HG03571 (cell line): ENCODE data around the gene ADAMTSL3.
"Not testable (repeated sequence)": the region's sequence is repeated elsewhere in the genome, so short reads cannot be mapped to it uniquely, and the experiment has no call there.

Source experiments
- ATAC-seq: cut with Tn5 transposase; IDR thresholded peaks from one replicate; pipeline ENCODE4 v1.9.1; 2021; ENCODE audit not compliant: unreplicated experiment

Gene ADAMTSL3

DNA sequence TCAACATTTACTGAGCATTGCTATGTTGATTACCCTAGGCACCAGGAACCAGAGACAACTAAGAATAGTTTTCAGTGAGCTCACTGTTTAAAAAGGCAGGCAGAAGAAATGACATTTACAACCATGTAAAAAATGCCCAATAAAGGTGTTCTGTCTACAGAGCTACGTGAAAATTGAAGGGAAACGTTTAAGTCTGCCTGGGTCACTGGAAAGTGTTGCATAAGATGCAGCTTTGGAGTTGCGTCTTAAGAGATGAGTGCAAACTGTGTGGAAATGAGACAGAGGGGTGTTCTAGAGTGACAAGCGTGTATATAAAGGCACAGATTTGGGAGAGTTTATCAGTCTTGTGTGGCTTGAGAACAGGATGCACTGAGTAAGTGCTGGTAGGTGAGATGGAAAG lies 303.0 kb downstream of the ADAMTSL3 start:
- no peak for ATAC-seq

DNA sequence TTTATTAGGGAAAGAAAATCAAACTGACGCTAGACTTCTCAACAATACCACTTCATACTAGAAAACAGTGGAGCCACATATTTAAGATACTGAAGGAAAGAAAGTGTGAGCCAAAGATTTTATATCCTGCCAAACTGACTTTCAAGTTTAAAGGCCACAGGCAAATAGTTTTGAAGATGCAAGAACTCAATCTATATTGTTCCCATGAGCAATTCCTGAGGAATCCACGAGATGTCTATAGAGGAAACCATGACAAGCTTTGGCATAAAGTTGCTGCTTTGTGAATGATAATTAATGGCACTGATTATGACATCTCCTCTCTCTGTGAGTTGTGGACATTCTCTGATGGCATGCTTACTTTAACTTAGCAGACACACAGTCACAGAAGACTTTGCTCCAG lies 305.6 kb downstream of the ADAMTSL3 start:
- ATAC-seq: no peak

DNA sequence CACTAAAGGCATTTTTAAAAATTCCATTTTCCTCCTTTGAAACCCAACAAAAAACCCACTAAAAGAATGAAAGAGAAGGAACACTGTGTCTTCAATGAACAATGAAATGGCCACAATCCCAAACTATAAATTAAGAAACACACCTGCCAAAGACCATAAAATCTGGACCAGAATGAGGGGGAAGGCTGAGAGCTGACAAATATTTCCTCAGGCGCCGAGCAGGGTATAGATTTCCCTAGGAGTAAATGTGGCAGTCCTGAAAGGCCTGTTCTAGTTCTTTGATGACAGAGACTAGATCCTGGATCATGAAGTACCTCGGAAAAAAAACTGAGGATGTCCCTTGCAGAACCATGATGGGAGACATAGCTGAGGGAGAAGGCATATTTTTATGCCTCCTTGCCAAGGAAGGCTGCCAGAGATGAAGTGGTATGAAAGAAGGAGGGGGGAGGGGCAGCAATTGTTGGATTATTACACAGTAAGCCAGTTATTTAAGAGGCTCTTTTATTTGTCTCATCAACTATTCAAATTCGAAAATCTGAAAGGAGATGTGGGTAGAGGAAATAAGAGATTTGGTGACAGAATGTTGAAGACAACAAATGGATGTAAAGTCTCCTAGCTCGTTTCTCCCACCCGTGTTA lies 306.4 kb downstream of the ADAMTSL3 start:
- no peak for ATAC-seq

DNA sequence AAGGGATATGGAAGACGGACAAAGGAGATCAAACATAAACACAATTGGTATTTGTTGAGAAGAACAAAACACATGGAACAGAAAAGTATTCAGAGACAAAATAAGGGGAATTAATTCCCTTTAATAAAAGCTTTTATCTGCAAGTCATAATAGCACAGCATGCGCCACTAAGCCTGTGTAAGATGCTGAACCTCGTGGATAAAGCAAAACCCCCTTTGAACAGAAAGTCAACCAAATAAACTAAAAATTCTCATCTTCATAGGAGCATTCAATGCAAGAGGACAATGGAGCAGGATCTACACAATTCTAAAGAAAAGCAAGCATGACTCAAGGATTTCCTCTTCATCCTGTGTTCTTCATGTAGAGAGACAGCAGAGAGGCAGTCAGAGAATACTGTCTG lies 307.4 kb downstream of the ADAMTSL3 start:
- no peak for ATAC-seq

DNA sequence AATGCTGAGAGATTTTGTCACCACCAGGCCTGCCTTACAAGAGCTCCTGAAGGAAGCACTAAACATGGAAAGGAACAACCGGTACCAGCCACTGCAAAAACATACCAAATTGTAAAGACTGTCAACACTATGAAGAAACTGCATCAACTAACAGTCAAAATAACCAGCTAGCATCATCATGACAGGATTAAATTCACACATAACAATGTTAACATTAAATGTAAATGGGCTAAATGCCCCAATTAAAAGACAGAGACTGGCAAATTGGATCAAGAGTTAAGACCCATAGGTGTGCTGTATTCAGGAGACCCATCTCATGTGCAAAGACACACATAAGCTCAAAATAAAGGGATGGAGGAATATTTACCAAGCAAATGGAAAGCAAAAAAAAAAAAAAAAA lies 311.0 kb downstream of the ADAMTSL3 start:
- ATAC-seq: not testable (repeated sequence)

DNA sequence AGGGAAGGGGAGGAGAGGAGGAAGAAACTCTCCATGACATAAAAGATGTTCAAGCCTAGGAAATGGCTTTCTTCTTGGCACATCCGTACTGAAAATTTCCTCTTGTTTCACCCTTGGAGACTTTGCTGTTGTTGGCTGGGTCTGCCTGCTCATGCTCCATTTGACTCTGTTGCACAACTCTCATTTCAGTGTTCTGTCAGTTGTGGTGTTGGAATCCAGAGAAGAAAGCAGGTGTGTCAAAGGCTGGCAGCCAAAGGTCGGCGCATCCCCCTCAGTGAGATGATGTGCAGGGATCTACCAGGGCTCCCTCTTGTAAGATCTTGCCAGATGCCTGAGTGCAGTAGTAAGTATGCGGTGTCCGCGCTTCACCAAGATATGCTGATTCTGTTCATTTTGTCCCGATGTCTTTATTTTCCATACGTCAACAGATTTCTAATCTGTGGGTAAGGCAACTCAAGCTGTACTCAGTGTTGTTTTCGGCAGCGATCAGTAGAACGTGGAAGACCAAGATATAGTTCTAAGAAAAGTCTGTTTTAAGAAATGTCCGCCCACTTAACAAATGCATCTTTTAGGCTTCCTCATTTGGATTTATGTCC lies 316.5 kb downstream of the ADAMTSL3 start:
- no peak for ATAC-seq

DNA sequence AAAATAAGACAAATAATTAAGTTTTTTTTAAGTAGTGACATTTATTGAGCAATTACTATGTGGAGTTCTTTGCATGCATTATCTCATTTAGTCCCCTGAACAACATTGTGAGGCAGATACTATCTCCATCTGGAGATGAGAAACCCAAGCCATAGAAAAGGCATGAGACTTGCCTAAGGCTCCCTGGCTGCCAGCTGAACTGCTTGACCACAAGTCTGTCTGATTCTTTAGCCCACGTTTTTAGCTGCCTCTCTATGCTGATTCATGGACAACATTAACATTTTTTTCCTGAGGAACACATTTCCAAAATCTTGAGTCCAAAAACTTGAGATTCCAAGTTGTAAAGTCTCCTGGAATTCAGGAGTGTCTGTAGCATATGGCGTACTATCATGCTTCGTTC lies 318.1 kb downstream of the ADAMTSL3 start:
- no peak for ATAC-seq

DNA sequence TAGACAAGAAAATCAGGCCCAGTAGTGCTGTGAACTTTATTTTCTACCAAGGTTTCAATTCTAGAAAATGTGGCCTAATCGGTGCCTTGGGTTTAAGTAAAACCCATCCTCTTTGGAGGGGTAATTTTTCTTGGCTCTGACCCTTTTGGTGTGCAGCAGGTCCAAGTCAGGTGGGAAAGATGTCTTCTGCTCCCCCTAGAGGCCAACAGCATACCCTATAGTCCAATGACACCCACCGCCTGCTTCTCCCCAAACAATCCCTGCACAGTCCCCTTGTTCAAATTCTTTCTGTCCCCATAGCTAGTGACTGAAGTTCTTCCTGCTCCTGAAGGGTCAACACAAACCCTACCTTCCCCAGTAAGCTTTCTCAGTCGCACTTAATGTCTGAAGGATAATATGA lies 319.9 kb downstream of the ADAMTSL3 start:
- no peak for ATAC-seq

DNA sequence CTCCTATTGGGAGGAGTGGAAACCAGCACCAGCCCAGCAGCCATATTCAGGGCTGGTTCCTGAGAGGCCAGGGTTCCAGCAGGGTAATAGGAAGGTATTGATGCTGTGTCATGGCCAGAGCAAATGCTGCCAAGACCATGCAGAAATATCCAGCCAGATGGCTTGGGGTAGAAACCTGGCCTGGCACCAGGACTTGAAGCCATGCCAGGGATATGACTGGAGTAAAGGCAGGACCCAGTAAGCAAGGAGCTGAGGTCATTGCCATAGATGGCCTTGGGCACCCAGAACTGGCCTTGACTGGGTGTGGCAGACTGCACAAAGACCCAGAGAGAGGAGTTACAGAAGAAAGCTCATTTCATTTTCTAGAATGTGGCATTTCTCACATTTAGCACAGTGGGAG lies 324.1 kb downstream of the ADAMTSL3 start:
- no peak for ATAC-seq

DNA sequence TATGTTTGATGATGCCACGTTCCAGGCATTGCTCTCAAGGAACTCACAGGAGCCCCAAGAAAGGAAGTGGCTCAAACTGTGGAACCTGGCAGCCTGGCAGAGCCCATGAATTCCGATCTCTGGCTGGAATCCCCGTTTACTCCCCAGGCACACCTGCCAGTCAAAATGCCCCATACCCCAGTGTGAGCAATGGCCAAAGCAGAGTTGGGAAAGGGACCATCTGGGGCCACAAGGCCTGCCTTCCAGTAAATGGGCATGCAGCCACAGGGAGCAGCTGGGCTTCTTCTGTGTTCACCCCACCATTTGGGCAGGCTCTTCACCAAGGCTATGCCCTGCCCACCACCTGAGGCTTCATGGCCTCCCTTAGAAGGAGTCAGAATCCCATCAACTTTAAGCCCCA lies 324.7 kb downstream of the ADAMTSL3 start:
- ATAC-seq: no peak

DNA sequence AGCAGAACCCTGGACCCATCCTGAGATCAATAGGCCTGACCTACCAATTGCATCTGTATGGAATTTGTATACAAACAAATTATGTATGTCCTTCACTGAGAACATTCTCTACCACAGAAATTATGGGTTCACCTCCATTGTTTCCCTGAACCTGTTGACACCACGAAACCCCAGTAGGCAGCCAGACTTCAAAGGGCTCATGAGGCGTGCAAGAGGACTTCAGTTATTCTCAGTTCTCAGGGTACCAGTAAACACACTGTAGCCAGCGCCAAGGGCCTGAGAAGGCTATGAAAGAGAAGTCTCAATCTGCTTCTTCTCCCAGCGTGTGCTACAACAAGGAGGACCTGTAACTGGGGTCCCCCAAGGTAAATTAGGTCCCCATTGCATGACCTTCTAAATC lies 326.7 kb downstream of the ADAMTSL3 start:
- ATAC-seq: no peak

DNA sequence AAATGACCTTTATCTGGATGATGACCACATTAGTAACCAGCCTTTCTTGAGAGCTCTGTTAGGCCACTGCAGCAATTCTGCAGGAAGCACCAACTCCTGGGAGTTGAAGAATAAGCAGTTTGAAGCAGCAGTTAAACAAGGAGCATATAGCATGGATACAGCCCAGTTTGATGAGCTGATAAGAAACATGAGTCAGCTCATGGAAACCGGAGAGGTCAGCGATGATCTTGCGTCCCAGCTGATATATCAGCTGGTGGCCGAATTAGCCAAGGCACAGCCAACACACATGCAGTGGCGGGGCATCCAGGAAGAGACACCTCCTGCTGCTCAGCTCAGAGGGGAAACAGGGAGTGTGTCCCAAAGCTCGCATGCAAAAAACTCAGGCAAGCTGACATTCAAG lies 328.8 kb downstream of the ADAMTSL3 start:
- no peak for ATAC-seq

DNA sequence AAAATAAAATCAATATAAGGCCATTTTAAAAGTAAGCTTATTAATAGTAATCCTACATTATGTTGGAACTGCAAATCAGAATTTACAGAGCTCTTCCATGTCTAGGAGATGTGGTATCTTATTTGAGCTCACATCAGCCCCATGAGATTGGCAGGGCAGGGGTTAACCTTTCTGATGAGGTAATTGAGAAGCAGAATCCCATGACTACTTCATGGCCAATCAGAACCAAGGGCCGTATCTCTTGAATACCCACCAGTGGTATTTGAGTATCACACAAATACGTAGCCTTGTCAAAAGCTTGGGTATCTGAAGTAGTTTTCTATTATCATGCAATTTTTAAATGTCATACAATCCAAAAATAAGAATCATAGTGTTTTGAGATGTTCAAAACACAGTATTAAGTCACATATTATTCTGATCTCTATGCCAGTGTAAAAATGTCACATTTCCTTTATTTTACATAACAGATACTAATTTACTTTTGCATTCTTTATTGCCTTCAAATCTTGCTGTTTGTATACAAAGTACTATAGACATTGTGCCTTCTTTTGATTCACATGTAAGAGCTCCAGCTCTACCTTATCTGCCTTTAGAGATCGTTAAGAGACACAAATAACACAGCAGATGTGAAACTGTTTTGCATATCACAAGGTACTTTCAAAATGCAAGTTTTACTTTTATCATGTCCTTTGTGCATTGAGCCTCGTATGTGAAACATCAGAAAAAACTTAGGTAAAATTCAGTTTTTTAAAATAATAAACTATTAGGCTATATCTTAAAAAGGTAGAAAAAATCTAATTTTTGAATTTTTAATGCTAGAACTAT lies 329.9 kb downstream of the ADAMTSL3 start:
- ATAC-seq: peak; percentile 84

DNA sequence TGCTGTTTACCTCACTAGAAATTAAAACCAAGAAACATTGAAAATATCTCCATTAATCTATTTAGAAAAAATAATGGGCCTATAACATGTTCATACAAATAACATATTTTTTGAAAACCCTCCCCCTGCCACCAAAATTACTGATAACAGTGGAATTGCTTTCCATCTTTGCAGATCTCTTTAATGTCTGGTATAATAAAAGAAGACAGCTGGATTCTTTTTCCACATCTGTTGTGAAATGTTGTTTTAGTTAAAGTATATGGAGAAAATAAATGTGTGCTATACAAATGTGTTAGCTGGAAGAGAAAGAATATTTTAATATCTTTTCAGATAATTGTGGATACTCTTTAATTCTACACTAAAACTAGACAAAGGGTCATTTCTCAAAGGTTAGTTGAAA lies 330.7 kb downstream of the ADAMTSL3 start:
- ATAC-seq: no peak

DNA sequence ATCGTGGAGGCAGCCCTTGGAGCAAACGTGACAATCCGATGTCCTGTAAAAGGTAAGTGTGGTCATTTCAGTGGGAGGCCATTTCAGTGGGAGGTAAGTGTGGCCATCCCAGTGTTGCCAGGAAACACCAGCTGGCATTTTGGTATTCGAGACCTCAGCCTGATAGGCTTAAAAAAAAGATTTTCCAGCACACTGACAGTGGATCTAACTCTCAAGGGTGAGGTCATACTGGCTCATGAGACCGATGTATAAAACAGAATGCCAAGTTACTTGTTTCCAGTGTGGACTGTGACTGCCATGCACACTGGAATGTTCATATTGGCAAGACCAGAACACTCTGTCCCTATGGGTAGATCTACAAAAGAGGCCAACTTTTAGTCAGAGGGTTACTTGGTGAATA lies 337.2 kb downstream of the ADAMTSL3 start:
- ATAC-seq: no peak

DNA sequence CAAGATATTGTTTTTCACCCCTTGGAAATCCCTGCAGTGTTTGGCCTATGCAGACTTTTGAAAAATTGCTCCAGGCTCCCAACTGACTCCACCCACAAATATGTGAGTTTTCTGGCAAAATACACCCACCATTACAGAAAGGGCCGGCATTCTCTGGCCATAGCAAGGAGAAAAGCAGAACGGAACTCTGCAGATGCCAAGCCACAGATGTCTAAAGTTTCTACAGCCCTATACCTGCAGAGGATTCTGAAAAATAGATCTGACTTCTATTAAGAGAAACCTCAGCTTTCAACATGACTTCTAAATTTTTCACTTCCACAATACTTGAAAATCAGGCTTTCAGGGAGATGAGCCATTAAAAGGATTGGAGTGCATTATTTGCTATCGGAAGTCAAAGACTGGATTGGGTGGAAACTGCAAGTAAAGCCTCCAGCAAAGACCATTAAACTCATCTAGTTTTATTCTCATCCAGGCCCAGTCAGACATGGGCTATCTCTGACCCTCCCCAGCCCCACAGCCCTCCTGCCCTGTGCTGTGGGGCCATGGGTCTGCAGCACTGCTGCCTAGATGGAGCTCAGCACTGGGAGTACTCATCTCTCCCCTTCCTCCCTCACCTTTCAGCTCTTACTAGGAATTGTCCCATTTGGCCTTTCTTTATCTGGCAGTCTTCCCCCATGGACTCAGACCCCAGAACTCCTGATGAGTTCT lies 338.6 kb downstream of the ADAMTSL3 start:
- peak; percentile 68 for ATAC-seq

DNA sequence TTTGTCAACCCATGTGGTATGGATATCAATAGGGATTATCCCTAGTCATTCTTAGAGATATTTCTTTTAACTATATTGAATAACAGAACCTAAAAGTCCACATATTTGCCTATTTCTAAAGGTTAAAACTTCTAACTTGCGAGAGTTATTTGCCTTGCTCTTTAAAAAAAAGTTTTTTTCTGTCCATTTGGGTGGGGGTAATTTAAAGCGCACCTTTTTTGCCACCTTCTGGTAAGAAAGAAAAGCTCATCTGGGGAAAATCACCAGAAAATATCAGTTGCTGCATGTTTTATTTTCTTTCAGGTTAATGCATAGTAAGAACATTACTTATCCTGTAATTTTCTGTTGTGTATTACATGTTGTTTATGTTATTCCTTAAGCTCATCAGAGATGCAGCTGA lies 339.7 kb downstream of the ADAMTSL3 start:
- ATAC-seq: no peak

DNA sequence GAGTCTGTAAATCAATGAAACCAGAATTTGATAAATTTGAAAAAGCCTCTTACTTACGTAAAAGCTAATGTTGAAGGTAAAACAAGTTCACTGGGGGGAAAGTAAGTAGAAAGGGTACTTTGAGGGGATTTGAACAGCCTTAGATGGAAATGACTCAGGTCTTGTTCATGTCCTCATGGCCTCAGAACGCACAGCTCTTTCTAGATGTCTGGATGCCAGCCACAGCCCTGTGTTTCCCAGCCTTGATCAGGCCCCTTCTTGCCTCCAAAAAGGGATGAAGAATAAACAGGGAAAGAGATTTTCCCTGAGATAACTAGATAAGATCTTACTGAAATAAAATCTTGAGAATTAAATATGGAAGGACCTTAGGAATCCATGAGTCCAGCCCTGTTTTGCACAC lies 344.6 kb downstream of the ADAMTSL3 start:
- no peak for ATAC-seq

DNA sequence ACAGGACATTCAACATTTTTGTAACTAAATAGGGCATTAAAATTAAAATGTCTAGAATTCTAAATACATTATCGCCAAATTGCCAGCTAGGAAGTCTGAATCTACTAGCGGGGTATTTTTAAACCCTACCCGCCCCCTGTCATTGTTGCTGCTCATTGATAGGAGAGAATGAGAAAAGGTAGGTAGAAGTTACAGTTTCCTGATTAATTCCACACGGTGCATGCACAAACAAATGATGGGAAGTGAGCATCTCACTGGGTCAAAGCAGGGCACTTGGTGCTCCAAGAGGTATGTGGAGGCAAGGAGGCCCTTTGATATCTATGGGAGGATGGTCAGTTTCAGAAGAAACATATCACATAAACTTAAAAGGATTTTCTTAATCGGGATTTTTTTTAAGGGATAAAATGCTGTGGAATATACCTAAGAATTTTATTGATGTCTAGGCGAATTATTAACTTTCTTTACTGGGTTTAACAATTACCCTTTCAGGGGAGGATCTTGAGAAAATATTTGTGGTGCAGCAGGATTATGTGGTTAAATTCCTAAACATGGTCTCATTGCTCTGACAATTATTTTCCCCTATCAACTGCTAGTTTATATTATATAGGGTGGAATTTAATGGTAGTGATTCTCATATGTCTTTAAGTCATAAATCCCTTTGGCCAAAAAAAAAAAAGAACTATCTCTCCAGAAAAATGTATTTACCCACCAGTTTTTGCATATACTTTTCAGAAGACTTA lies 345.6 kb downstream of the ADAMTSL3 start:
- ATAC-seq: no peak

DNA sequence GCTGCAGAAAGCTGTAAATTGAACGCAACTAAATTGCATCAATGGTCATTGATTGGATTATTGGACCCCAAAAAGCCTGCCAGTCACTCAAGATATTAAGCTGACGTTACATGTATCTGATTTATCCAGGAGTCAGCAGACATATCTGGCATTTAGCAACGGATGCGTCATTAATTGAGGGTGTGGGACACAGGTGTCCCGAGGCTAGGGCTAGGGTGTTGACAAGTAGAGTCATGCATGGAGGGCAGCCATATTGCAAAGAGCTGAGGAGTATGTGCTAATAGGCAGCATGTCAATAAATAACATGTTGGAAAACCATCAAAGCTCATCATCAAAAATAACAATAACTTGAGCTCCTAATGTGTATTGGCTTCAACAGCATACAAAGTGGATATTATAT lies 347.1 kb downstream of the ADAMTSL3 start:
- ATAC-seq: no peak

DNA sequence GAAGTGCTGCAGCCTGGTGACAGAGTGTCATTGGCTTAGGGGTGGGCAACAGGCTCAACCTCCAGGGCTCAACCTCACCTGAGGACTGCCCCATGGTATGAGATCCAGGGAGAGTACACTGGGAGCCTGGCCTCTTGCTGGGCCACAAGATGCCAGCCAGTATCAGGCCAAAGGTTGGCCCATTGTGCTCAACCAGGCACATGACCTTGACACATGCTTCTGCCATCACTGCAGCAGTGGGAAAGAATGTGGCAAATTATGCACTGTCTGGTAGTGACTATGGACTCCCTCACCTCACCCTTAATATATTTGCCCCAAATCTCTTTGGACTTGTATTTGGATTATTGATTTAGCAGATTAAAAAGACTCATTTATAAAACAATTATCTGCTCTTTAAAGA lies 347.7 kb downstream of the ADAMTSL3 start:
- no peak for ATAC-seq
